HG03108 (cell line): ENCODE data around the gene NUP93.

Experiments
- ATAC-seq: cut with Tn5 transposase; IDR thresholded peaks from one replicate; pipeline ENCODE4 v1.9.1; 2021; ENCODE audit warnings: moderate library complexity; ENCODE audit not compliant: unreplicated experiment

NUP93 gene

GRCh38 chr16:56741399-56741798 is 11.5 kb downstream of the NUP93 start:
- ATAC-seq: no peak

GRCh38 chr16:56742030-56742984 is 12.4 kb downstream of the NUP93 start:
- ATAC-seq: no peak

- no peak for ATAC-seq
Measured at GRCh38 chr16:56743840-56744239, 13.9 kb downstream of the NUP93 start.

- no peak for ATAC-seq
Measured at GRCh38 chr16:56744996-56745640, 15.2 kb downstream of the NUP93 start.

- ATAC-seq: no peak
Measured at GRCh38 chr16:56747486-56748045, 17.6 kb downstream of the NUP93 start.

GRCh38 chr16:56748191-56748590 is 18.3 kb downstream of the NUP93 start:
- no peak for ATAC-seq

DNA sequence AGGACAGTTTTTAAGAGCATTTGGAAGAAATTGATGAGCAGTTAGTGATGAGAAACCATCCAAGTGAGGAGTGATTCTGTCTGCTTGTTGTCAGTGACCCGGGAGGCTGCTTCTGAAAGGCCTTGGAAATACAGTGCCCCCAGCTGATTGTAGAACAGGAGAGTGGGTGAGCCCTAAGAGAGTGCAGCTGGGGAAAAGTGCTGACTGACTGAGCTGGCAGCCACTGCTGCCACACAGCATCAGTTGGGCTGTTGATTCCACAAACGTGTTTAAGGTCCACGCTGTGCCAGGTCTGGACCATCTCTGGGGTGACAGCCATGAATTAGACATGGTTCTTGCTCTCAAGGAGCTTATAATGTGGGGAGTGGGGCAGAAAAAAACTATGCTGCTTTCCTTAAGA is 18.9 kb downstream of the NUP93 start:
- ATAC-seq: no peak

DNA sequence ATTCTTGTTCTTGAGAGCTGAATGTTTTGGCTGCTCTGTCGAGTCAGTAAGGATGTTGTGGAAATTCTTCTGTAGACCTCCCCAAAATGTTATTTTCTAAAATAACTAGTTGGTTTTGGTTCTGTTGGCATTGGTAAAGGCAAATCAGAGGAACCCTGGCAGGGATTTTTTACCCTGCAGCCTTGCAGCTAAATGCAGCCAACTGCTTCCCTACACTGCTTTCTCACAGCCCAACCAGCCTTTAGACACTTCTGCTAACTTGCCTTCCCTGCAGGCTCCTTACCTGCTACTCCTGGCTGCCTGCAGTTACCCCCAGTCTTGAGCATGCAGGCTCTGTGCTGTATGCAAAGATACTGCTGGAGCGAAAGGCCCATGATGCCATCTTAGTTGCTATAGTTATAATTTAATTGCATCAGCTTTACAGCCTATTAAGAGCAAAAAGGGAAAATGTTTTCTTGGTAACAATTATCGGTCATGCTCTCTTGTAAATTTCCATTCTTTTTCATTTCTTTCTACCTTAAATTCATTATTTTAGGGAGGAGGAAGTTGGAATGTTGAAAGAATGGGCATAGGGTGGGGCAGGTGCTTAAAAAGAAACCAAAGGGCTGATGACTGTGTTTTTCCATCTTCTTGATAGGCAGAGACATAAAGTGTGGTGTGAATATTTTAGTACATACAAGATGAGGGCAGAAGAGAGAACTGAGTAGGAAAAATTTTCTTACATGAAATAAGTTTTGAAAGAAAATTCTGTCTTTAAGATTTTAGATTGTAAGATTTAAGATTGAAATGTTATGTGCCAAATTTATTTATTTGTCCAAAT is 20.0 kb downstream of the NUP93 start:
- ATAC-seq: no peak

DNA sequence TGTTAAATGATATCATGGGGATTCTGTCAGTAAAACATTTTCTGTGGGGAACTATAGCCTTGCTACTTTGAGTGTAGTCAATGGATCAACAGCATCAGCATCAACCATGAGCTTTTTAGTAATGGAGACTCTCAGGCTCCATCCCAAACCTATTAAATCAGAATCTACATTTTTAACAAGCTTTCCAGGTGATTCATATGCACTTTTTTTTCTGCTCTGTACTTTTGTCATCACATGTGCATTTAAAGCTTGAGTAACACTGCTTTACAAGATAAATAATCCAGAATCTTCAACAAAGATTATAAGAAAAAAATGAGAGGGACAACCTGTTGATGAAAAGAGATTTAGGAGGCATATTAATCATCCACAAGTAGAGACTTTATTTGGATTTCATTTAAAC is 23.5 kb downstream of the NUP93 start:
- no peak for ATAC-seq

DNA sequence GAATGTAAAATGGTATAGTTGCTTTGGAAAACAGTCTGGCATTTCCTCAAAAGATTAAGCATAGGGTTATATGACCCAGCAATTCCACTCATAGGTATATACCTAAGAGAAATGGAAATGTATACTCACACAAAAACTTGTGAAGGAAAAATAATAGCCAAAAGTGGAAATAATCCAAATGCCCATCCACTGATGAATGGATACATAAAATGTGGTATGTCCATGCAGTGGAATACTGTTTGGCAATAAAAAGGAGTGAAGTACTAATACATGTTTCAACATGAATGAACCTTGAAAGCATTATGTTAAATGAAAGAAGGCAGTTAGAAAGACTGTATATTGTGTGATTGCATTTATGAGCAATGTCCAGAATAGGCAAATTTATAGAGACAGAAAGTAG is 25.1 kb downstream of the NUP93 start:
- ATAC-seq: no peak

DNA sequence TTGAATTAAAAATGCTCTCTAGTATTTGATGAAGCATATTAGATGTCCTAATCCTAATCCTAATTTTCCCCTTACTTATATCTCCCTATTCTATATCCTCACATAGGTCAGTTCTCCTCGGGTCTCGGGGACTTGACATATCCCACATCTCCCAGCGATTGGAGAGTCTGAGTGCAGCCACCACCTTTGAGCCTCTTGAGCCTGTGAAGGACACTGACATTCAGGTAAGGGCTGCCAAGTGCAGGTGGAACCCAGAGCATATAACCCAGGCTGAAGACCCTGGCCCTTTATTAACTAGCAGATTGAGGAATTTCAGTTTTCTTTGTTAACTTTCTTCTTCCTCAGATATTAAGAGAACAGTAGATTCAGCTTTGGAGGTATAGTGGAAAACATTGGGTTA is 28.5 kb downstream of the NUP93 start:
- ATAC-seq: no peak

- ATAC-seq: no peak
Measured at GRCh38 chr16:56758930-56759329, 29.0 kb downstream of the NUP93 start.

GRCh38 chr16:56763291-56763916 is 33.5 kb downstream of the NUP93 start:
- no peak for ATAC-seq

DNA sequence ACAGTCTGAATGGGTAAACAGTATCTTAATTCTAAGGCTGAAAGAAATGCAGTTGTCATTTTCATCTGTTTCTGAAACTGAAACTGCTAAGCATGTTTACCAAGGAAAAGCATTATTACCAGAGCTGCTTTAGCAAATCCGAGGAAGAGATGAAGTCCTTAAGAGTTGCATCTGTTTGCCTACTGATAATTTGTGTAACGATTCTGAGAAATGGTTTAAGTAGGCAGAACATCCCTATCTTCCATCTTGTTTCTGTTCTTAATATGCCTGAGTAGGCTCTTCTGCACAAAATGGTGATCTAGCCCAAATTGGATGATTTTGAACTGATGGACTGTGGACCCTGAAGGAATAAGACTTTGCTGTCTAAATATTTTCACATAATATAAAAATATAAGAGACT is 34.9 kb downstream of the NUP93 start:
- no peak for ATAC-seq

GRCh38 chr16:56765949-56766348 is 36.0 kb downstream of the NUP93 start:
- ATAC-seq: no peak

DNA sequence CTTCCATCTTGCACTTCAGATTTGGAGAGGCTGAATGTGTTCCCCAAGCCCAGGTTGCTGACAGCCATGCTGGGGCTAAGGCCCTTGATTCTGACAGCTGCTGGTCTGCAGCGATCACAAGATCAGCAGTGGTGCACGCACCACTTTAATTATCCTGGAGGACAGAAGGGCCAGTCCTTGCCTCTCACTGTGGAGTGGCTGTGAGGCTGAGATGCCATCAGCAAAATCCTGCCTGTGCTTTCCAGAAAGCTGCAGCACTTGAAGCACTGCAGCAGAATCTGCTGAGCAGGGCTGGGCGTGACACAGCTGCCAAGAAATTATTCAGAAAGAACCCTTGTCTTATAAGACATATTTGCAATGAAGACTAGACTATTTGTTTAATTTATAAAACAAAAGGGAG is 37.1 kb downstream of the NUP93 start:
- no peak for ATAC-seq

- ATAC-seq: no peak
Measured at GRCh38 chr16:56769677-56770076, 39.7 kb downstream of the NUP93 start.

GRCh38 chr16:56771558-56772279 is 41.8 kb downstream of the NUP93 start:
- ATAC-seq: no peak

DNA sequence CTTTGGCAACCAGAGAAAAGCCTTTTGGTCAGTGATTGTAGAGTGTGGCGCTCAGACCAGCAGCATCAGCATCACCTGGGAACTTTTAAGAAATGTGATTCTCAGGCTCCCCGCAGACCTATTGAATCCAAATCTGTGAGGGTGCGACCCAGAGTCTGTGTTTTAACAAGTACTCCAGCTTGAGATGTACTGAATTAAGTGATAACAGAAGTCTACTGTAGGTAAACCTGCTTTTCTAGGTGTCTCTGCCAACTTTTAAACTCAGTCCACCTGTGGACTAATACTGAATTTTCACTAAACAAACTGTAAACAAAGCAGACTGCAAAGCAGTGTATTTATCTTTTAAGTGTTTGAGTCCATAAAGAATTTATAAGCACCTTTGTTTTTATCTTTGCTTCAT is 43.6 kb downstream of the NUP93 start:
- no peak for ATAC-seq
